MV-4-11 (cell line): ENCODE measurements around the gene GRK6.
"Not testable (repeated sequence)": the region's sequence is repeated elsewhere in the genome, so short reads cannot be mapped to it uniquely, and the experiment has no call there.

Source experiments
- DNase-seq: peaks from one replicate; lab custom pipeline; 2025; lab: John Stamatoyannopoulos, UW

GRK6 gene

GRCh38 chr5:177397875-177398390 lies 28.5 kb upstream of the GRK6 start:
- DNase-seq: no peak

- no peak for DNase-seq
These were observed 26.2 kb upstream of the GRK6 start, which contains the start of gene PFN3 for GRCh38 chr5:177399997-177400868. Gene PFN3 (minus strand): TSS chr5:177400661. CDS start chr5:177400576, 85 bp downstream.

GRCh38 chr5:177402271-177403043 lies 24.0 kb upstream of the GRK6 start:
- DNase-seq: peak; percentile 10

DNA sequence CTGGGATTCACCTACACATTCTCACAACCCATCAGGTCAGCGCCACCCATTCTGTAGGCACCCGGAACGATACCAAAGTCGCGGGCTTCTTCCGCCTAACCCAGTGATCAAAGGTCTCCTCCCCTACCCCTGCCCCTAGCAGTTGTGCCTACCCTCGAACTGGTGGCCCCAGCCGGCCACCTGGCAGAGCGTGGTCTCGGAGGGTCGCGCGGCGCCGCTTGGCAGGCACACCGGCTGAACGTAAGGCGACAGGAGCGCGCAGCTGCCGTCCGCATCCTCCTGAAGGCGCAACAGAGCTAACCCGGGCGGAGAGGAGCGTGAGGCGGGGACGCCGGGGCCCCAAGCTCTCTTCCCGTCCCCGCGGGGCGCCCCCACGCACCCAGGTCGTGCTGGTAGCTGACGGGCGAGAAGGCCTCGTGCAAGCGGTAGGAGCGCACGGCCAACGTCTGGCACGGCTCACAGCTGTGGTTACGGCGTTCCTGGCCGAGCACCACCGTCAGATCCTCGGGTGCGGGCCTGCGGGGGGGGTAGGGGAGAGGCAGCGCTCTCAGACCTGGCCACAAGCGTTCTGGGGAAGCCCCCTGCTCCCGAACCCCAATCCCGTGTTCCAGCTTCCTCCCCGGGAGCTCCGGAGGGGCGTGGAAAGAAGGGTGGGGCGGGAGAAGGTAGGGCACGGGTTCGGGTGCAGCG lies 23.2 kb upstream of the GRK6 start:
- no peak for DNase-seq

DNA sequence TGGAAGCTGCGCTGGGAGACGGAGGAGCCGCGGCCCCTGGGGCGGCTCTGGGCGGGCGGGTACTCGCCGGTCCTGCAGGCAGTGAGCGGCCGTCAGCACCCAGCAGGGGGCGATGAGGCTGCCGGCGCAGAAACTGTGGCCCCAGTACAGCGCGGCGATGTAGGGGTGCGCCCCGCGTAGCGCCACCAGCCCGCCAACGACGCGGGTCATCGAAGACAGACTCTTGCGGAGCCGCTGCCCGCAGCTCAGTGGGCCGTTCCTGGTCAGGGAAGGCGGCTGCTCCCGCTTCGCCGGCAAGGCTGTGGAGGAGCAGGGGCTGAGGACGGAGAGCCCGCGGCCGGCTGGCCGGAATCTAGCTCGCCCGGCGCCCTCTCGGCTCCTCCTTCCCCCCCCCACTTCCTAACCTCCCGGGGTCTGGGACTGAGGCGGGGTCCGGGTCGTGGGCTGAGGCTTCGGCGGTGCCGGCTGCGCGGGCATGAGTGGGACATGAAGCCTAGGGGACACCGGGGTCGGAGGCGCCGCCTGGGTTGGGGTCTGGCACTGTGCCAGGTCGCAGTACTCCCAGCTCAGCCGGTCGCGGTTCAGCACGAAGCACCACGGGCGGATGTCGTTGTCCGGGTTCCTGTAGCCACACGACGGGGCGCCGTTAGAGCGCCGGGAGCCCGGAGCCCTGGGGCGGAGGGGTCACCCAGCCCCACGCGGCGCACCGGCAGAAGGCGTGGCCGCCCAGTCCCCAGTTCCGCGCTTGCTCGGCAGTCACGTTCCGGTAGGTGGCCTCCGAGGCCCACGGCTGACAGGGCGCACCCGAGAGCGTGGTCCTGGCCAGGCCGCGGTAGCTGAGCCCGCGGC lies 22.5 kb upstream of the GRK6 start:
- peak; percentile 79 for DNase-seq

DNA sequence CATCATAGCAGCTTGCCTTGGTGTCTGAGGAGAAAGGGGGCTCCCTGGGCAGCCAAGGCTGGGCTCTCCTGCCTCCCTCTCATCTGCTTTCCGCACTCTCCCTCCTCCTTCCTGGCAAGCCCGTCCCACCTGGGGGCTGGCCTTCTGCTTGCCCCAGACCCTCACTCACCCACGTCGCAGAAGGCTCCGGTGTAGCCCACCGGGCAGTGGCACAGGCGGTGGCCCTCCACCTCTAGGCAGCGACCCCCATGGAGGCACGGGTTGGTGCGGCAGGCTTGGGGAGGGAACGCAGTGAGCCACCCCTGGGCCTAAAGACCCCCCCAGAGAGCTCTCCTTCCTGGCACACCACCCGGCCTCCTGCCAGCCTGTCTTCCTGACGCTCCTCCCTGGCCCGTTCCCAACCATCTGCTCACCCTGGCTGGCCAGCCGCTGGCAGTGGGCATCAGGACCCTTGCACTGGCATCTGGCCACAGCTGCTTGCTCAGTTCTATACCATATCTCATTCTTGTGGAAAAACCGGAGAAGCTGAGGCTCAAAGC lies 21.8 kb upstream of the GRK6 start:
- DNase-seq: no peak

GRCh38 chr5:177405312-177405711 lies 21.2 kb upstream of the GRK6 start:
- no peak for DNase-seq

DNA sequence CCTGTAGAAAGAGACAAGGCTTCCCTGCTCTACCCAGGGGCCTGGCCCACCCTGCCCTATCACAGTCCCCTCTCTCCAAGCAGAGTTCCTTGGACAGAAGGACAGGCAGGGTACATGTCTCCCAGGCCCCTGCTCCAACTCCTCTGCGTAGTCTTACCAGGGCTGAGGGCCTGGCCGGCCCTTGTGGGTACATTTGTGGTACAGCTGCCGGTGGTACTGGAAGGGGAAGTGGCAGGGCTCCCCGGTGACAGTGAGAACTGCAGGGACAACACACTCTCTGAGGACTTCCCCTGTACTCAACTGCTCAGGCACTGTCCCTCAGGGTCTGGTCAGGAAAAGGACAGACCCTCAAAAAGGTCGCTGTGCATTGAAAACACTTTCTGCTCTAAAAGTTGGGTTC lies 20.7 kb upstream of the GRK6 start:
- DNase-seq: peak; percentile 87

- DNase-seq: no peak
These were observed 17.3 kb upstream of the GRK6 start, which contains the start of gene F12 for GRCh38 chr5:177409043-177409801. Gene F12 (minus strand): TSS chr5:177409564. CDS start chr5:177409527, 37 bp downstream.

DNA sequence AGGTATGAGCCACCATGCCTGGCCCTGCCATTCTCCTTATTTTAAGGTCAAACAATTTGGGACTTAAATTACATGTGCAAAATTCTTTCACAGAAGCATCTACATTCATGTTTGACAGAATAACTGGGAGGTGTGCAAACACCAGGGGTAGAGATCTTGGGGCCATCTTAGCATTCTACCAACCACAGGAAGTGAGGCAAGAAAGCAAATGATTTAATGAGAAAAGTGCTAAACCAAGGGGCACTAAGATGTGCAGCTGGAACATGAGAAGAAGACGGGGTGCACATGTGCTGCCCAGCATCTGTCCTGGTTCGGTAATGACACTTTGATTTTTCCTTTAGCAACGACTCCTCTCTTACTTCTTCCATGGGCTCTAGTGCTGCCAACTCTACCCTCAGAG lies 15.9 kb upstream of the GRK6 start:
- peak; percentile 30 for DNase-seq

DNA sequence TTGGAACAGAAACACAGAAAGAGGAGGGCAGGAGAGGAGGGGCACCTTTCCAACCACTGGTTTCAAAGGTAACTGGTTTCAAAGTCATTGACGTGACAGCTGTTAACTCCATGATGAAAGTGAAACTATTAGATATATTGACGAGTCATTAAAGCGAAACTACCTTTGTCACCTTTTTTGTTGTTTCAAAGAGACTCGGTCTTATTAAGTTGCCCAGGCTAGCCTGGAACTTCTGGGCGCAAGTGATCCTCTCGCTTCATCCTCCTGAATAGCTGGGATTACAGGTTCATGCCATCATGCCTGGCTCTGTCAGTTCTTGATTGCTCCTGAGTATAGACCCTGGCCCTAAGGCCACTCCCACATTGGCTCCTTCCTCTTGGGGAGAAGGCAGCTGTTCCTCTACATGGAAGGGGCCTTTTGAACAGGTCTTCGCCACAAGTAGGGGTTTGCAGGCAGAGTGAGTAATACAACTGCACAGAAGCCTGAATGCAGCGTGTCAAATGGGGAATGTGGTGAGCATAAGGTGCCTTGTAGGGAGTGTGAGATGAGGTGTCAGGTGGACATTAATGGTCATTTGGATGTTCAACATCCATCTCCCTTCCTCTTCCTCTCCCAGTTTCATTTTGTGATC lies 13.8 kb upstream of the GRK6 start:
- no peak for DNase-seq

GRCh38 chr5:177414481-177414880 lies 12.0 kb upstream of the GRK6 start:
- no peak for DNase-seq

DNA sequence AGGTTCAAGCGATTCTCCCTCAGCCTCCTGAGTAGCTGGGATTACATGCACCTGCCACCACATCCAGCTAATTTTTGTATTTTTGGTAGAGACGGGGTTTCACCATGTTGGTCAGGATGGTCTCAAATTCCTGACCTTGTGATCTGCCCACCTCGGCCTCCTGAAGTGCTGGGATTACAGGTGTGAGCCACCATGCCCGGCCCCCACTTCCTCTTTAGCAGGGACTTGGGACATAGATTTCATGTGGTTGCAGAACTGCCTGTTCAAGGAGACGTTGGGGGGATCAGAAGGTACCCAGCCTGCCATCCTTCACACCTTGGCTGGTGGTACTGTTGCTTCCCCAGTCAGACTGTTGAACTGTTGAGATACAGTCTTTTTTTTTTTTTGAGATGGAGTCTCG lies 9.4 kb upstream of the GRK6 start:
- DNase-seq: not testable (repeated sequence)

- DNase-seq: peak; percentile 18
These were observed 7.4 kb upstream of the GRK6 start for GRCh38 chr5:177419046-177419445.

DNA sequence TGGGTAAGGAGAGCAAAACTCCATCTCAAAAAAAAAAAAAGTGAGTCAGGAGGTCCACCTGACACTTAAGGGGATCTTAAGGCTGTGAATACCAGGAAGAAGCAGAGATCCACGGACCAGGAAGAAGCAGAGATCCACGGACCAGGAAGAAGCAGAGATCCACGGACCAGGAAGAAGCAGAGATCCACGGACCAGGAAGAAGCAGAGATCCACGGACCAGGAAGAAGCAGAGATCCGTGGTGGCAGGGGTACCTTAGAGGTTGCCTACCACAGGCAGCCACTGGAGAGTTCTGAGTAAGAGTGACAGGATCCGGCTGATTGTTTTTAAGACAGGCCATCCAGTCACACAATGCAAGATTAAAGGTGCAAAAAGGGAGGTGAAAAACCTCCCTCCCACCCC lies 6.0 kb upstream of the GRK6 start:
- DNase-seq: not testable (repeated sequence)

- DNase-seq: no peak
These were observed 5.2 kb upstream of the GRK6 start for GRCh38 chr5:177421062-177421798.

GRCh38 chr5:177423671-177424070 lies 2.8 kb upstream of the GRK6 start:
- no peak for DNase-seq

GRCh38 chr5:177425196-177425800 lies 1.2 kb upstream of the GRK6 start:
- DNase-seq: no peak
